Neural crest cell (in vitro differentiated cells): Measurements from ENCODE around the gene SCAMP1. TPM values are rescaled to one million over a fixed set of nuclear protein-coding genes. Genes with fewer than 3 reads are reported as not detected.

Experiments
- DNase-seq: peaks from one replicate; pipeline ENCODE4 v3.0.0; 2021; ENCODE audit warnings: low read depth, mixed read lengths, low spot score
- H3K27ac Mint-ChIP-seq: one replicate; pipeline ENCODE4 v1.8.0; 2021; ENCODE audit warnings: mild to moderate bottlenecking, mixed read lengths; ENCODE audit not compliant: unreplicated experiment
- H3K27me3 Mint-ChIP-seq: 2 replicates; pipeline ENCODE4 v1.8.0; 2021; ENCODE audit warnings: low read depth, mild to moderate bottlenecking, mixed read lengths
- H3K36me3 Mint-ChIP-seq: 2 replicates; pipeline ENCODE4 v1.8.0; 2021; ENCODE audit warnings: low read depth, mild to moderate bottlenecking, mixed read lengths
- H3K4me1 Mint-ChIP-seq: 2 replicates; pipeline ENCODE4 v1.8.0; 2021; ENCODE audit warnings: mixed read lengths
- H3K4me3 Mint-ChIP-seq: one replicate; pipeline ENCODE4 v1.8.0; 2021; ENCODE audit warnings: mild to moderate bottlenecking, mixed read lengths
- H3K9me3 Mint-ChIP-seq: 2 replicates; pipeline ENCODE4 v1.8.0; 2021; ENCODE audit warnings: mixed read lengths
- total RNA-seq: library from RNA; stranded (reverse); gene quantifications from 2 replicates; pipeline ENCODE4 v1.2.1, GENCODE V29; 2021
- TF ChIP-seq, protein P1 (sequence below): fragments of 200-600 bp; sonication (generic); conservative IDR thresholded peaks from 2 replicates; pipeline ENCODE4 v1.5.0; 2021; ENCODE audit warnings: antibody characterized with exemption, mild to moderate bottlenecking

The SCAMP1 gene
- total RNA-seq, 1 donor from 2014 or later = 30.7 TPM

DNA sequence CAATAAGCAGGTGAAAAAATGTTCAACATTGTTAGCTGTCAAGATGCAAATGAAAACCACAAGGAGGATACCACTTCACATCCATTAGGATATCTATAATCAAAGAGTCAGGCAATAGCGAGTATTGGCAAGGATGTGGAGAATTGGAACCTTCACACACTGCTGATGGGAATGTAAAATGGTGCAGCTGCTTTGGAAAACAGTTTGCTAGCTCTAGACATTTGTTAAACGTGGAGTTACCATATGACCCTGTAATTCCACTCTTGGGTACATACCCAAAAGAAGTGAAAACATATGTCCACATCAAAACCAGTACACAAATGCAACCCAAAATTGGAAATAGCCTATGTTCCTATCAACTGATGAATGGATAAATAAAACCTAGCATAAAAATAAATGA is 37.4 kb downstream of the SCAMP1 start:
- Mint-ChIP-seq H3K9me3 (peaks cover 9% of the 10 kb centered on the region), H3K4me1 (no peaks in the 10 kb centered on the region), H3K4me3 (no peak overlapping the region), H3K36me3 (peaks cover 20% of the 10 kb centered on the region), H3K27ac (no peak overlapping the region), H3K27me3 (no peaks in the 10 kb centered on the region)
- TF ChIP-seq, protein P1, sequence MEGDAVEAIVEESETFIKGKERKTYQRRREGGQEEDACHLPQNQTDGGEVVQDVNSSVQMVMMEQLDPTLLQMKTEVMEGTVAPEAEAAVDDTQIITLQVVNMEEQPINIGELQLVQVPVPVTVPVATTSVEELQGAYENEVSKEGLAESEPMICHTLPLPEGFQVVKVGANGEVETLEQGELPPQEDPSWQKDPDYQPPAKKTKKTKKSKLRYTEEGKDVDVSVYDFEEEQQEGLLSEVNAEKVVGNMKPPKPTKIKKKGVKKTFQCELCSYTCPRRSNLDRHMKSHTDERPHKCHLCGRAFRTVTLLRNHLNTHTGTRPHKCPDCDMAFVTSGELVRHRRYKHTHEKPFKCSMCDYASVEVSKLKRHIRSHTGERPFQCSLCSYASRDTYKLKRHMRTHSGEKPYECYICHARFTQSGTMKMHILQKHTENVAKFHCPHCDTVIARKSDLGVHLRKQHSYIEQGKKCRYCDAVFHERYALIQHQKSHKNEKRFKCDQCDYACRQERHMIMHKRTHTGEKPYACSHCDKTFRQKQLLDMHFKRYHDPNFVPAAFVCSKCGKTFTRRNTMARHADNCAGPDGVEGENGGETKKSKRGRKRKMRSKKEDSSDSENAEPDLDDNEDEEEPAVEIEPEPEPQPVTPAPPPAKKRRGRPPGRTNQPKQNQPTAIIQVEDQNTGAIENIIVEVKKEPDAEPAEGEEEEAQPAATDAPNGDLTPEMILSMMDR = no peak
- no peak for DNase-seq

DNA sequence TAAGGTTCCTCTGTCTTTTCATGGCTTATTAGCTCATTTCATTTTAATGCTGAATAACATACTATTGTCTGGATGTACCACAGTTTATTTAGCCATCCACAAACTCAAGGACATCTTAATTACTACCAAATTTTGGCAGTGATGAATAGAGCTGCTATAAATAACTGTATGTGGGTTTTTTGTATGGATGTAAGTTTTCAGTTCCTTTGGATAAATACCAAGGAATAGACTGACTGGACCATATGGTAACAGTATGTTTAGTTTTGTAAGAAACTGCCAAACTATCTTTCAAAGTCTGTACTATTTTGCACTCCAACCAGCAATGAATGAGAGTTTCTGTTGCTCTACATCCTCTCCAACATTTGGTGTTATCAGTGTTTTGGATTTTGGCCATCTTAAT is 38.7 kb downstream of the SCAMP1 start:
- H3K36me3 Mint-ChIP-seq = peaks cover 19% of the 10 kb centered on the region
- H3K27ac Mint-ChIP-seq = no peak overlapping the region
- TF ChIP-seq, protein P1 = no peak
- H3K4me1 Mint-ChIP-seq = no peaks in the 10 kb centered on the region
- H3K9me3 Mint-ChIP-seq = peaks cover 9% of the 10 kb centered on the region
- H3K4me3 Mint-ChIP-seq = no peak overlapping the region
- no peak for DNase-seq
- H3K27me3 Mint-ChIP-seq = no peaks in the 10 kb centered on the region

DNA sequence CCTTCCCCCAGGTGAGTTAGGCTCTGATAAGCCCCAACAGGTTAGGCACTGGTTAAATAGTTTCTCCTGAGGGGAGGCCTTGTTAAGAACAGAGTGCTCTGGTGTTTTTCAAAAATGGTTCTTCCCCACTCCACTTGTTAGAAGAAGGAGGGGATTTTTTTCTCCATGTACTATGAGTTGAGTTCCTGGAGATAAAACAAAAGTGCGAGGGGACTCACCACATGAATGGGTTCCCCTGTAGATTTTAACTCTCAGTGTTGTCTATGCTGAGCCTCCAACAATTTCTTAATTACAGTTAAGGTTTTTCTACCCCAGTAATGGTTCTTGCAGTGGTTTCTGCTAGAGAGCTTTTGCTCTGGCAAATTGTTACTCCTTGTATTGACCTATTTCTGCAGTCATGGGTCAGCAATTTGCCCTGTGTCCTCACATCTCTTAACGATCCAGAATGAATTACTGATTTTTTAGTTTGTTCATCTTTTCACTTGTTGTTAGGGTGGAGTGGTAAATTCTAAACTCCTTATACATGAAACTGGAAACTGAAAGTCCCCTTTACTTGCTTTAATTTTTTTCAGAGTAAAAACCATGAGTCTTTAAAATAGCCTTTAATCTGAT is 44.4 kb downstream of the SCAMP1 start:
- H3K4me3 Mint-ChIP-seq = no peak overlapping the region
- H3K36me3 Mint-ChIP-seq = peaks cover 7% of the 10 kb centered on the region
- peaks cover 2% of the 10 kb centered on the region for H3K9me3 Mint-ChIP-seq

GRCh38 chr5:78405829-78406750 is 45.7 kb downstream of the SCAMP1 start:
- no peak for DNase-seq
- TF ChIP-seq, protein P1 = no peak
- peaks cover 10% of the 10 kb centered on the region for H3K4me1 Mint-ChIP-seq
- H3K27ac Mint-ChIP-seq = no peak overlapping the region
- no peaks in the 10 kb centered on the region for H3K9me3 Mint-ChIP-seq
- H3K27me3 Mint-ChIP-seq = no peaks in the 10 kb centered on the region
- H3K36me3 Mint-ChIP-seq = peaks cover 4% of the 10 kb centered on the region
- H3K4me3 Mint-ChIP-seq = no peak overlapping the region

More for the DNA sequence above, 44.4 kb downstream of the SCAMP1 start:
- Mint-ChIP-seq H3K27me3 (no peaks in the 10 kb centered on the region), H3K27ac (no peak overlapping the region), H3K4me1 (peaks cover 6% of the 10 kb centered on the region)
- no peak for DNase-seq
- TF ChIP-seq, protein P1 = no peak

- H3K9me3 Mint-ChIP-seq = no peaks in the 10 kb centered on the region
- H3K27ac Mint-ChIP-seq = no peak overlapping the region
- no peak overlapping the region for H3K4me3 Mint-ChIP-seq
- peaks cover 10% of the 10 kb centered on the region for H3K4me1 Mint-ChIP-seq
- TF ChIP-seq, protein P1 = no peak
- H3K27me3 Mint-ChIP-seq = no peaks in the 10 kb centered on the region
- H3K36me3 Mint-ChIP-seq = peaks cover 4% of the 10 kb centered on the region
- no peak for DNase-seq
Measured at GRCh38 chr5:78407458-78407857, 47.0 kb downstream of the SCAMP1 start.
